HepG2 (cell line): ENCODE data around the gene FASTKD2.

Experiments used
- CEBPB ChIP-seq: IDR thresholded peaks from 2 replicates; pipeline ENCODE4 v1.6.1; 2011; ENCODE audit warnings: low read depth, low read length, improper control_type of control experiment, borderline replicate concordance
- CTCF ChIP-seq: sonication (generic); formaldehyde crosslinking; IDR thresholded peaks from 2 replicates; pipeline ENCODE4 v1.5.0; 2020; ENCODE audit warnings: mild to moderate bottlenecking, missing genetic modification reagents, moderate library complexity
- HNF4A ChIP-seq: sonication (generic); formaldehyde crosslinking; IDR thresholded peaks from 2 replicates; pipeline ENCODE4 v1.4.0; 2020; ENCODE audit warnings: missing genetic modification reagents
- MAFK ChIP-seq, 2 experiments: IDR thresholded peaks in 1 of 2; conservative IDR thresholded peaks in 1 of 2; 2 replicates each; pipeline ENCODE4 v1.6.1; 2011; ENCODE audit warnings: improper control_type of control experiment in 2 of 2, low read length in 2 of 2
- NFE2L1 ChIP-seq: sonication (generic); formaldehyde crosslinking; IDR thresholded peaks from 2 replicates; pipeline ENCODE4 v1.4.0; 2020; ENCODE audit warnings: missing genetic modification reagents, mild to moderate bottlenecking, borderline replicate concordance
- POLR2A ChIP-seq, 2 experiments: IDR thresholded peaks; 2 replicates each; pipeline ENCODE4 v1.6.1; 2011; ENCODE audit warnings: low read depth in 2 of 2, low read length in 2 of 2, mild to moderate bottlenecking in 1 of 2, moderate library complexity in 1 of 2; ENCODE audit not compliant: insufficient read depth in 1 of 2
- RBM39 ChIP-seq: fragments of 200-400 bp; formaldehyde crosslinking; IDR thresholded peaks from one replicate; pipeline ENCODE4 v1.6.1; 2018; ENCODE audit warnings: antibody characterized with exemption, mild to moderate bottlenecking, low read depth, low read length; ENCODE audit not compliant: poor library complexity, severe bottlenecking
- THAP8 ChIP-seq: sonication (generic); formaldehyde crosslinking; IDR thresholded peaks from 2 replicates; pipeline ENCODE4 v1.5.1; 2020; ENCODE audit warnings: missing genetic modification reagents, mild to moderate bottlenecking, borderline replicate concordance
- YY1 ChIP-seq: IDR thresholded peaks from 2 replicates; pipeline ENCODE4 v1.6.1; 2011; ENCODE audit warnings: low read length, low read depth, moderate library complexity, mild to moderate bottlenecking; ENCODE audit not compliant: insufficient read depth, insufficient replicate concordance
- ZBTB2 ChIP-seq: sonication (generic); formaldehyde crosslinking; IDR thresholded peaks from 2 replicates; pipeline ENCODE4 v1.8.0; 2022; ENCODE audit warnings: low read depth, missing genetic modification reagents
- ZHX1 ChIP-seq: sonication (generic); formaldehyde crosslinking; IDR thresholded peaks from 2 replicates; pipeline ENCODE4 v1.8.1; 2022; ENCODE audit warnings: low read depth, mild to moderate bottlenecking, missing genetic modification reagents
- ZNF512B ChIP-seq: sonication (generic); formaldehyde crosslinking; IDR thresholded peaks from 2 replicates; pipeline ENCODE4 v1.5.1; 2020; ENCODE audit warnings: missing genetic modification reagents, mild to moderate bottlenecking, borderline replicate concordance
- ZNF562 ChIP-seq: sonication (generic); formaldehyde crosslinking; IDR thresholded peaks from 2 replicates; pipeline ENCODE4 v1.8.0; 2022; ENCODE audit warnings: missing genetic modification reagents, borderline replicate concordance

- TF ChIP-seq HNF4A (CRISPR knock-in tag) (no peak), RBM39 (no peak), CTCF (no peak), CEBPB (no peak), ZHX1 (CRISPR knock-in tag) (no peak), NFE2L1 (CRISPR knock-in tag) (no peak), ZNF562 (CRISPR knock-in tag) (no peak), POLR2A (IDR thresholded peaks at IDR 0.05; ENCODE audit: insufficient read depth in 1 of 2, low read depth in 2 of 2, low read length in 2 of 2) (no peak), THAP8 (CRISPR knock-in tag) (no peak), YY1 (no peak), ZNF512B (CRISPR knock-in tag) (no peak), MAFK (conservative IDR thresholded peaks at IDR 0.05 in 1 of 2, IDR thresholded peaks at IDR 0.05 in 1 of 2; ENCODE audit: low read length in 2 of 2) (no peak), ZBTB2 (CRISPR knock-in tag) (no peak)
These were observed 24.6 kb upstream of the FASTKD2 start for GRCh38 chr2:206740800-206741199.
